ENCODE results near the gene RCC1.

The RCC1 gene

DNA sequence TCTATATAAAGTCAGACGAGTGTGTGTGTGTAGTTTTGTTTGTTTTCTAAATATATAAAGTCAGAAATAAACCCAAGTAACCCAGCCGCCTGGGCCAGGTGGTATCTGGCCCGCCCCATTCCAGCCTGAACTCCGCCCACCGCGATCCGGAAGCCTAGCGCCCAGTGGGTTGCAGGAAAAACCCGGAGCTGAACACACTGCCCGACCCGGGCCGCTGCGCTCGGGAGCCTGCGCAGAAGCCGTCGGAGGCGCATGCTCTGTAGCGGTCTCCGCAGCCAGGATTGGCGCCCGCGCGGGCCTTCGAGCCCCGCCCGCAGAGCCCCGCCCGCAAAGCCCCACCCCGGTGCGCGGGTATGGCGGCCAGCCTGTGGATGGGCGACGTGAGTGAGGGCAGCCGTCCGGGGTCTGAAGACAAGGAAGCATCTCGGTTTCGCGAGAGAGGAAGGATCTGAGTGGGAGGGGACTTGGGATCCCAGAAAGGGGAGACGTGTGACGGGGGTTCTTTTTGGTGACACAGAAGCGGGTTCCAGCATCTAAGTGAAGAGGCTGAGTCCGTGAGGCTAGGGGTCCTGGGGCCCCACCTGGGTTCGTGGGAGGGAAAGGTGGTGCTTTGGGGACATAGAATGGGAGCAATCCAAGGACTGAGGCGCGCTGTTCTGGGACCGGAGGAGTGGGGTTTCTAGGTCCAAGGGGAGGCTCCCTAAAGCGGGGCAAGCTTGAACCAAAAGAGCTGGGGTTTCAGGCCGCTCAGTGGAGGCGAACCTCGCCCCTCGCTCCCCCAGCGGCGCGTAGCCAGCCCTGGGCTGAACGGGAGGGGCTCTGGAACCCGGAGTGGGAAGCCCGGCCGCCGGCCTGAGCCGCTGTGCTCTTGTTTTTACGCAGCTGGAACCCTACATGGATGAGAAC is 47.2 kb downstream of the RCC1 start, which contains the start of gene TRNAU1AP:
Gene TRNAU1AP, plus strand, starts transcription at position 328 of the 906 bp plus-strand sequence. Its CDS starts 26 bp downstream, at position 354.
- no peaks in the 10 kb centered on the region for H3K9me3 ChIP-seq (ENCODE audit: control insufficient read depth, insufficient read depth, low read length)
- H3K79me2 ChIP-seq (ENCODE audit: control insufficient read depth, low read length): peaks cover 27% of the 10 kb centered on the region
- H3K4me2 ChIP-seq (ENCODE audit: low read length): peak within 1 kb of the TSS; percentile 76
- H3K27me3 ChIP-seq (ENCODE audit: control insufficient read depth, low read length): no peaks in the 10 kb centered on the region
- H4K20me1 ChIP-seq (ENCODE audit: control insufficient read depth, insufficient read depth, low read depth, low read length): no peaks in the 10 kb centered on the region
- peaks cover 30% of the 10 kb centered on the region for H3K36me3 ChIP-seq (ENCODE audit: control insufficient read depth, low read length)
- no peaks in the 10 kb centered on the region for H3K9me2 ChIP-seq (replicated peaks; ENCODE audit: control insufficient read depth, low read length)
- peaks cover 29% of the 10 kb centered on the region for H3K4me1 ChIP-seq (ENCODE audit: control insufficient read depth, low read length)
- H3K4me3 ChIP-seq (ENCODE audit: low read length): peak within 1 kb of the TSS; percentile 87
- no peak for TF ChIP-seq EZH2phosphoT487 (IDR thresholded peaks at IDR 0.05; ENCODE audit: borderline replicate concordance, low read length)
- TF ChIP-seq, protein P1, sequence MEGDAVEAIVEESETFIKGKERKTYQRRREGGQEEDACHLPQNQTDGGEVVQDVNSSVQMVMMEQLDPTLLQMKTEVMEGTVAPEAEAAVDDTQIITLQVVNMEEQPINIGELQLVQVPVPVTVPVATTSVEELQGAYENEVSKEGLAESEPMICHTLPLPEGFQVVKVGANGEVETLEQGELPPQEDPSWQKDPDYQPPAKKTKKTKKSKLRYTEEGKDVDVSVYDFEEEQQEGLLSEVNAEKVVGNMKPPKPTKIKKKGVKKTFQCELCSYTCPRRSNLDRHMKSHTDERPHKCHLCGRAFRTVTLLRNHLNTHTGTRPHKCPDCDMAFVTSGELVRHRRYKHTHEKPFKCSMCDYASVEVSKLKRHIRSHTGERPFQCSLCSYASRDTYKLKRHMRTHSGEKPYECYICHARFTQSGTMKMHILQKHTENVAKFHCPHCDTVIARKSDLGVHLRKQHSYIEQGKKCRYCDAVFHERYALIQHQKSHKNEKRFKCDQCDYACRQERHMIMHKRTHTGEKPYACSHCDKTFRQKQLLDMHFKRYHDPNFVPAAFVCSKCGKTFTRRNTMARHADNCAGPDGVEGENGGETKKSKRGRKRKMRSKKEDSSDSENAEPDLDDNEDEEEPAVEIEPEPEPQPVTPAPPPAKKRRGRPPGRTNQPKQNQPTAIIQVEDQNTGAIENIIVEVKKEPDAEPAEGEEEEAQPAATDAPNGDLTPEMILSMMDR (IDR thresholded peaks at IDR 0.05; ENCODE audit: low read depth, low read length, poor library complexity, severe bottlenecking): no peak
- peak within 1 kb of the TSS; percentile 86 for H3K27ac ChIP-seq (ENCODE audit: low read depth, low read length)
- H3F3A ChIP-seq (ENCODE audit: control insufficient read depth, insufficient read depth): 0 out of 2 replicates have a peak, but pooled peaks cover 5% of the 10 kb centered on the region

DNA sequence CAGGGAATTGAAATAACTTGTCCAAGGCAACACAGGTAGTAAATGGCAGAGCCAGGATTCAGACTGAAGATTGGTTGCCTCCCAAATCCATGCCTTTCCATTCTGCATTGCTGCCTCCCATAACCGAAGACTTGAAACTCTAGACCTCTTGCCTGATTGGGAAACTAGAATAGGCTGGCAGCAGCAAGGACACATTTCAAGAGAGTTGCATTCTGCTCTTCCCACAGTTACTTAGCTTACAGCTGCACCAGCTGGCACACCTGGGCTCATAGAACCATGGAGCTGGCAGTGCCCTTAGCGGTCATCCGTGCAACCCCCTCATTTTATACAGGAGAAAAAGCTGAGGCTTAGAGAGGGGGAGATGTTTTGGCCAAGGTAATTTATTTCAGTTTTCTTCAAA is 55.0 kb downstream of the RCC1 start:
- Histone ChIP-seq H3K27ac (ENCODE audit: low read depth, low read length) (no peak overlapping the region), H3K4me3 (ENCODE audit: low read length) (no peak overlapping the region), H3K9me2 (replicated peaks; ENCODE audit: control insufficient read depth, low read length) (no peaks in the 10 kb centered on the region), H3K79me2 (ENCODE audit: control insufficient read depth, low read length) (no peaks in the 10 kb centered on the region), H3K4me1 (ENCODE audit: control insufficient read depth, low read length) (no peaks in the 10 kb centered on the region), H3K4me2 (ENCODE audit: low read length) (no peak overlapping the region), H3K9me3 (ENCODE audit: control insufficient read depth, insufficient read depth, low read length) (no peaks in the 10 kb centered on the region), H3K36me3 (ENCODE audit: control insufficient read depth, low read length) (peaks cover 69% of the 10 kb centered on the region), H4K20me1 (ENCODE audit: control insufficient read depth, insufficient read depth, low read depth, low read length) (no peaks in the 10 kb centered on the region), H3F3A (ENCODE audit: control insufficient read depth, insufficient read depth) (no peaks in the 10 kb centered on the region), H3K27me3 (ENCODE audit: control insufficient read depth, low read length) (no peaks in the 10 kb centered on the region)
- TF ChIP-seq, protein P1 (IDR thresholded peaks at IDR 0.05; ENCODE audit: low read depth, low read length, poor library complexity, severe bottlenecking): no peak
- no peak for TF ChIP-seq EZH2phosphoT487 (IDR thresholded peaks at IDR 0.05; ENCODE audit: borderline replicate concordance, low read length)

DNA sequence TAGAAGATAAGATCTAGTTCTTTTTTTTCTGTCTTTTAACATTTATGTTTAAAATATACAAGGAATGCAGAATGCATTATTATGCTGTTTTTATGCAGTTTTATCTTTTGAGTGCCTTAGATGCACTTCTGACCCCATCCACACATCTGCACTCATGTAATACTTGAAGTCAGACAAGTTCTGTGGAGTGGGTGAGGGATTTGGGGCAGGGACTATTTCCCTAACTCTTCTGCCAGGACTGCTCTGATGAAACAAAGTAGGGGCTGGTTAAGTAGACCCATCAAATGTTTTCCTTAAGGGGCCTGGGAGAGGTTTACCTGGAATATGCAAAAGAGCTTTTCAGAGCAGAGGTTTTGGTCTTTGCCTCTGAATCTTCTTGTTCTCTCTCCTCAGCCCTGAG is 58.5 kb downstream of the RCC1 start:
- H3K4me2 ChIP-seq (ENCODE audit: low read length): no peak overlapping the region
- no peaks in the 10 kb centered on the region for H4K20me1 ChIP-seq (ENCODE audit: control insufficient read depth, insufficient read depth, low read depth, low read length)
- no peaks in the 10 kb centered on the region for H3K9me2 ChIP-seq (replicated peaks; ENCODE audit: control insufficient read depth, low read length)
- H3K36me3 ChIP-seq (ENCODE audit: control insufficient read depth, low read length): peaks cover 77% of the 10 kb centered on the region
- TF ChIP-seq EZH2phosphoT487 (IDR thresholded peaks at IDR 0.05; ENCODE audit: borderline replicate concordance, low read length): no peak
- TF ChIP-seq, protein P1 (IDR thresholded peaks at IDR 0.05; ENCODE audit: low read depth, low read length, poor library complexity, severe bottlenecking): no peak
- no peaks in the 10 kb centered on the region for H3K9me3 ChIP-seq (ENCODE audit: control insufficient read depth, insufficient read depth, low read length)
- no peaks in the 10 kb centered on the region for H3F3A ChIP-seq (ENCODE audit: control insufficient read depth, insufficient read depth)
- no peaks in the 10 kb centered on the region for H3K4me1 ChIP-seq (ENCODE audit: control insufficient read depth, low read length)
- no peak overlapping the region for H3K4me3 ChIP-seq (ENCODE audit: low read length)
- no peaks in the 10 kb centered on the region for H3K79me2 ChIP-seq (ENCODE audit: control insufficient read depth, low read length)
- no peak overlapping the region for H3K27ac ChIP-seq (ENCODE audit: low read depth, low read length)
- no peaks in the 10 kb centered on the region for H3K27me3 ChIP-seq (ENCODE audit: control insufficient read depth, low read length)

Data from DOHH2 (cell line).